Uterus (tissue), 4 donors: Measurements from ENCODE around the gene SH3PXD2B. TPM values are rescaled to one million over a fixed set of nuclear protein-coding genes. Genes with fewer than 3 reads are reported as not detected.

Experiments used
- DNase-seq, 2 donors: peaks; one replicate each; pipeline ENCODE4 v3.0.0-alpha.2; 2019 to 2020
- H3K27ac ChIP-seq, 2 donors: fragments of 200-600 bp; sonication (generic); 1 replicate in 1 of 2; 2 replicates in 1 of 2; pipeline ENCODE4 v1.5.1; 2016 to 2018
- H3K27me3 ChIP-seq, 2 donors: fragments of 200-600 bp; sonication (generic); one replicate each; pipeline ENCODE4 v1.5.1; 2018 to 2019; ENCODE audit warnings: control low read depth in 1 of 2
- H3K36me3 ChIP-seq, 2 donors: fragments of 200-600 bp; sonication (generic); one replicate each; pipeline ENCODE4 v1.5.1; 2019; ENCODE audit warnings: control low read depth in 1 of 2
- H3K4me1 ChIP-seq, 2 donors: fragments of 200-600 bp; sonication (generic); one replicate each; pipeline ENCODE4 v1.5.1; 2018 to 2019; ENCODE audit warnings: control low read depth in 1 of 2
- H3K4me3 ChIP-seq, 2 donors: fragments of 200-600 bp; sonication (generic); 1 replicate in 1 of 2; 2 replicates in 1 of 2; pipeline ENCODE4 v1.5.1; 2018 to 2019; ENCODE audit warnings: mild to moderate bottlenecking in 1 of 2
- H3K9me3 ChIP-seq, 2 donors: fragments of 200-600 bp; sonication (generic); one replicate each; pipeline ENCODE4 v1.5.1; 2019; ENCODE audit warnings: control low read depth in 1 of 2
- POLR2A ChIP-seq, 2 donors: fragments of 450-650 bp; IDR thresholded peaks; one replicate each; pipeline ENCODE4 v1.6.1; 2016; ENCODE audit warnings: antibody characterized with exemption in 2 of 2, mild to moderate bottlenecking in 1 of 2, moderate library complexity in 1 of 2
- intact Hi-C: fragments of 100-400 bp; cut with DNase I; formaldehyde crosslinking; loops from one replicate; pipeline ENCODE4 v1.15.1; 2023; ENCODE audit warnings: low total_unique reads
- total RNA-seq, 4 donors: library from RNA; depleted of rRNA in 3 of 4; stranded (reverse); fragments of >200 nt in 3 of 4; gene quantifications; one replicate each; pipeline versions ENCODE4 v1.1.0 to v1.2.4, GENCODE V29; 2014 to 2023
- TF ChIP-seq, protein P1 (sequence below), 4 experiments: fragments of 200-600 bp in 2 of 4; fragments of 450-650 bp in 2 of 4; sonication (generic) in 2 of 4; IDR thresholded peaks; one replicate each; pipeline ENCODE4 v1.5.1; 2016 to 2019; ENCODE audit warnings: antibody characterized with exemption in 4 of 4, mild to moderate bottlenecking in 2 of 4, moderate library complexity in 1 of 4
- donor health status: DM: yes; HTN: yes; CAD: no.

SH3PXD2B gene
- total RNA-seq, 4 donors from 2014 or later, result 26.1 to 82.6 (median 31.0) TPM

DNA sequence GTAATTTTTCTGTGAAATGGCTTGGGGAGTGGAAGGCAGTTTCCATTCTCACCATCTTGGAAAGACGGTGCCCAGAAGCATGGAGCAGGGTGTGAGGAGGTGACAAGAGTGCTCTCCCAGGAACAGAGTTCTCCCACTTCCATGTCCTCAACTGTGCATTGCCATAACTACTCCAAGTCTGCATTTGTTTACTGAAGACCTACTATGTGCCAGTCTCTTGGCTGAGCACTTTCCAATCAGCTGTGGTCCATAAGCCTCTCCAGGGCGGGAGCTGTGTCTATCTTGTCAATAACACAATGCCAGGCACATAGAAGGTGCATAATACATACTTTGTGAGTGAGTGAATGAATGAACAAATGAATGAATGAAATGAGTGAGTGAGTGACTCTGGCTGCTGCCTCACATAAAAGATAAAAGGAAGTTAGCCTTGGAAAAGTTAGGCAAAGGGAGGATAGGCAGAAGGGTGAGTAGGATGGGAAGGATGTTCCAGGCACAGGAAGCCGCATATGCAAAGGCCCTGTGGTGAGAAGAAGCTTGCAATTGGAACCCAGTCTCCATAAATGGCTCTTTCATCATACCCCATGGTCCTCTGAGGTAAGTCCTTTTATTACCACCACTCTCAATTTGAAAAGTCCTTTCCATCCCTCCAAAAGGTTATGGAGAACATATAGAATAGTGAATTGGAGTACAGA lies 31.3 kb upstream of the SH3PXD2B start:
- Histone ChIP-seq H3K4me1 (no peaks in the 10 kb centered on the region), H3K4me3 (no peak overlapping the region), H3K27ac (no peak overlapping the region), H3K36me3 (no peaks in the 10 kb centered on the region), H3K27me3 (no peaks in the 10 kb centered on the region), H3K9me3 (no peaks in the 10 kb centered on the region)
- DNase-seq, result no peak
- intact Hi-C loops, result no loop called here
- no peak for TF ChIP-seq POLR2A (IDR thresholded peaks at IDR 0.05)
- TF ChIP-seq, protein P1, sequence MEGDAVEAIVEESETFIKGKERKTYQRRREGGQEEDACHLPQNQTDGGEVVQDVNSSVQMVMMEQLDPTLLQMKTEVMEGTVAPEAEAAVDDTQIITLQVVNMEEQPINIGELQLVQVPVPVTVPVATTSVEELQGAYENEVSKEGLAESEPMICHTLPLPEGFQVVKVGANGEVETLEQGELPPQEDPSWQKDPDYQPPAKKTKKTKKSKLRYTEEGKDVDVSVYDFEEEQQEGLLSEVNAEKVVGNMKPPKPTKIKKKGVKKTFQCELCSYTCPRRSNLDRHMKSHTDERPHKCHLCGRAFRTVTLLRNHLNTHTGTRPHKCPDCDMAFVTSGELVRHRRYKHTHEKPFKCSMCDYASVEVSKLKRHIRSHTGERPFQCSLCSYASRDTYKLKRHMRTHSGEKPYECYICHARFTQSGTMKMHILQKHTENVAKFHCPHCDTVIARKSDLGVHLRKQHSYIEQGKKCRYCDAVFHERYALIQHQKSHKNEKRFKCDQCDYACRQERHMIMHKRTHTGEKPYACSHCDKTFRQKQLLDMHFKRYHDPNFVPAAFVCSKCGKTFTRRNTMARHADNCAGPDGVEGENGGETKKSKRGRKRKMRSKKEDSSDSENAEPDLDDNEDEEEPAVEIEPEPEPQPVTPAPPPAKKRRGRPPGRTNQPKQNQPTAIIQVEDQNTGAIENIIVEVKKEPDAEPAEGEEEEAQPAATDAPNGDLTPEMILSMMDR (IDR thresholded peaks at IDR 0.05), result no peak

DNA sequence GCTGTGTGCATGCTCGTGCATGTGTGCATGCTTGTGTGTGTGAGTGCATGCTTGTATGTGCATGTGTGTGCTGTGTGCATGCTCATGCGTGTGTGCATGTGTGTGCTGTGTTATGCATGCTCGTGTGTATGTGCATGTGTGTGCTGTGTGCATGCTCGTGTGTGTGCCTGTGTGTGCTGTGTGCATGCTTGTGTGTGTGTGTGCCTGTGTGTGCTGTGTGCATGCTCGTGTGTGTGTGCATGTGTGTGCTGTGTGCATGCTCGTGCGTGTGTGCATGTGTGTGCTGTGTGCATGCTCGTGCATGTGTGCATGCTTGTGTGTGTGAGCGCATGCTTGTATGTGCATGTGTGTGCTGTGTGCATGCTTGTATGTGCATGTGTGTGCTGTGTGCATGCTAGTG lies 30.3 kb upstream of the SH3PXD2B start:
- H3K4me1 ChIP-seq, result no peaks in the 10 kb centered on the region
- no peaks in the 10 kb centered on the region for H3K27me3 ChIP-seq
- no peak overlapping the region for H3K27ac ChIP-seq
- intact Hi-C loops, result no loop called here
- no peak for DNase-seq
- no peaks in the 10 kb centered on the region for H3K9me3 ChIP-seq
- no peaks in the 10 kb centered on the region for H3K36me3 ChIP-seq
- H3K4me3 ChIP-seq, result no peak overlapping the region
- TF ChIP-seq, protein P1 (IDR thresholded peaks at IDR 0.05), result no peak
- TF ChIP-seq POLR2A (IDR thresholded peaks at IDR 0.05), result no peak

- H3K4me3 ChIP-seq, result no peak overlapping the region
- H3K27ac ChIP-seq, result no peak overlapping the region
- H3K36me3 ChIP-seq, result no peaks in the 10 kb centered on the region
- no peaks in the 10 kb centered on the region for H3K27me3 ChIP-seq
- TF ChIP-seq, protein P1 (IDR thresholded peaks at IDR 0.05), result no peak
- no peak for TF ChIP-seq POLR2A (IDR thresholded peaks at IDR 0.05)
- H3K9me3 ChIP-seq, result no peaks in the 10 kb centered on the region
- DNase-seq, result no peak
- H3K4me1 ChIP-seq, result no peaks in the 10 kb centered on the region
- intact Hi-C loops, result no loop called here
These were observed 28.1 kb upstream of the SH3PXD2B start for GRCh38 chr5:172482156-172483020.

- Histone ChIP-seq H3K27me3 (no peaks in the 10 kb centered on the region), H3K4me1 (no peaks in the 10 kb centered on the region), H3K9me3 (no peaks in the 10 kb centered on the region), H3K27ac (peak overlapping the region in 1 of 2 donors; percentile 48), H3K36me3 (no peaks in the 10 kb centered on the region), H3K4me3 (no peak overlapping the region)
- no peak for DNase-seq
- no peak for TF ChIP-seq POLR2A (IDR thresholded peaks at IDR 0.05)
- TF ChIP-seq, protein P1 (IDR thresholded peaks at IDR 0.05), result no peak
- intact Hi-C loops, result loop anchor here (2.0 kb wide), 1 partner anchor 220 kb away; no protein-coding TSS in a partner anchor
These were observed 26.9 kb upstream of the SH3PXD2B start for GRCh38 chr5:172481011-172481800.
